AG10803 (cell line): Measurements from ENCODE around the gene CTNNA2.
"Not testable (repeated sequence)": the region's sequence is repeated elsewhere in the genome, so short reads cannot be mapped to it uniquely, and the experiment has no call there.

Experiments
- DNase-seq: peaks from one replicate; pipeline ENCODE4 v3.0.0; 2010; ENCODE audit warnings: low read depth
- H3K4me3 ChIP-seq: 2 replicates; pipeline ENCODE4 v1.5.1; 2011; ENCODE audit warnings: mild to moderate bottlenecking, low read length, control low read depth
- CTCF ChIP-seq: conservative IDR thresholded peaks from 2 replicates; pipeline ENCODE4 v1.5.1; 2011; ENCODE audit warnings: mild to moderate bottlenecking, low read length, control low read depth, inconsistent platforms

The CTNNA2 gene

GRCh38 chr2:80136338-80136737 is 623.5 kb downstream of the CTNNA2 start:
- DNase-seq, result no peak
- H3K4me3 ChIP-seq, result no peak overlapping the region
- TF ChIP-seq CTCF, result no peak

GRCh38 chr2:80139001-80139400 is 626.1 kb downstream of the CTNNA2 start:
- DNase-seq, result no peak
- H3K4me3 ChIP-seq, result no peak overlapping the region
- TF ChIP-seq CTCF, result no peak

- TF ChIP-seq CTCF, result no peak
- H3K4me3 ChIP-seq, result no peak overlapping the region
- DNase-seq, result no peak
Observed at GRCh38 chr2:80141007-80141726, 628.3 kb downstream of the CTNNA2 start.

- H3K4me3 ChIP-seq, result no peak overlapping the region
- TF ChIP-seq CTCF, result no peak
- no peak for DNase-seq
Observed at GRCh38 chr2:80145499-80145898, 632.6 kb downstream of the CTNNA2 start.

GRCh38 chr2:80146757-80147156 is 633.9 kb downstream of the CTNNA2 start:
- not testable (repeated sequence) for DNase-seq

GRCh38 chr2:80147690-80148089 is 634.8 kb downstream of the CTNNA2 start:
- no peak for TF ChIP-seq CTCF
- no peak overlapping the region for H3K4me3 ChIP-seq
- no peak for DNase-seq

More at GRCh38 chr2:80146757-80147156, 633.9 kb downstream of the CTNNA2 start:
- not testable (repeated sequence) for H3K4me3 ChIP-seq

GRCh38 chr2:80148906-80149305 is 636.1 kb downstream of the CTNNA2 start:
- no peak overlapping the region for H3K4me3 ChIP-seq
- no peak for TF ChIP-seq CTCF
- DNase-seq, result no peak
